Tibial nerve (tissue), 3 donors: ENCODE data around the gene MBD3L3.

Experiments used
- CTCF ChIP-seq, 5 experiments: fragments of 200-600 bp in 3 of 5; fragments of 450-650 bp in 2 of 5; sonication (generic) in 3 of 5; IDR thresholded peaks; one replicate each; pipeline ENCODE4 v1.5.1; 2016 to 2019; ENCODE audit warnings: antibody characterized with exemption in 5 of 5, mild to moderate bottlenecking in 3 of 5, moderate library complexity in 2 of 5
- POLR2A ChIP-seq, 2 donors: fragments of 450-650 bp; IDR thresholded peaks; one replicate each; pipeline ENCODE4 v1.6.1; 2017; ENCODE audit warnings: antibody characterized with exemption in 2 of 2, mild to moderate bottlenecking in 2 of 2, moderate library complexity in 2 of 2

DNA sequence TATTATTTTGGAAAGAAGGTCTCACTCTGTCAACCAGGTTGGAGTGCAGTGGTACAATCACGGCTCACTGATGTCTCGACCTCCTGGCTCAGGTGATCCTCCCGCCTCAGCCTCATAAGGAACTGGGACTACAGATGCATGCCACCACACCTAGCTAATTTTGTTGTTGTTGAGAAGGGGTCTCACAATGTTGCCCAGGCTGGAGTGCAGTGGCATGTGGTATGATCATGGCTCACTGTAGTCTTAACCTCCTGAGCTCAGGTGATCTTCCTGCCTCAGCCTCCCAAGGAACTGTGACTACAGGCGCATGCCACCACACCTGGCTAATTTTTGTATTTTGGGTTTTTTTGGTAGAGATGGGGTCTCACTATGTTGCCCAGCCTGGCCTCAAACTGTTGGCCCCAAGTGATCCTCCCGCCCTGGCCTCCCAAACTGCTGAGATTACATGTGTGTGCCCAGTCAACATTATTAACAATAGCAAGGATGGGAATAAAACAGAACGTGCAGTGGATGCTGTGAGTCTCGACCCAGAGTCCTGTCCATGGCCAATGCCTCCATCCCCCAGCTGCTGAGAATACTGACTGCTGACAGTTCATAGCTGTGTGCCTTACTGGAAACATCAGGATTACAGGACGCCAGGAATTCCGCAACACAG, 5.4 kb upstream of the MBD3L3 start:
- TF ChIP-seq CTCF (IDR thresholded peaks at IDR 0.05): no peak
- TF ChIP-seq POLR2A (IDR thresholded peaks at IDR 0.05): no peak
